Thyroid gland (tissue), 4 donors: ENCODE measurements around the gene FGF7.
"Not testable (repeated sequence)": the region's sequence is repeated elsewhere in the genome, so short reads cannot be mapped to it uniquely, and the experiment has no call there.

ENCODE experiments used
- POLR2A ChIP-seq, 2 donors: fragments of 450-650 bp; IDR thresholded peaks; one replicate each; pipeline ENCODE4 v1.6.1; 2017; ENCODE audit warnings: antibody characterized with exemption in 2 of 2, mild to moderate bottlenecking in 2 of 2, moderate library complexity in 1 of 2
- TF ChIP-seq, protein P1 (sequence below), 6 experiments: fragments of 200-600 bp in 3 of 6; fragments of 450-650 bp in 3 of 6; sonication (generic) in 3 of 6; IDR thresholded peaks; one replicate each; pipeline ENCODE4 v1.5.1; 2016 to 2019; ENCODE audit warnings: antibody characterized with exemption in 6 of 6, mild to moderate bottlenecking in 2 of 6, inconsistent platforms in 1 of 6, moderate library complexity in 1 of 6

DNA sequence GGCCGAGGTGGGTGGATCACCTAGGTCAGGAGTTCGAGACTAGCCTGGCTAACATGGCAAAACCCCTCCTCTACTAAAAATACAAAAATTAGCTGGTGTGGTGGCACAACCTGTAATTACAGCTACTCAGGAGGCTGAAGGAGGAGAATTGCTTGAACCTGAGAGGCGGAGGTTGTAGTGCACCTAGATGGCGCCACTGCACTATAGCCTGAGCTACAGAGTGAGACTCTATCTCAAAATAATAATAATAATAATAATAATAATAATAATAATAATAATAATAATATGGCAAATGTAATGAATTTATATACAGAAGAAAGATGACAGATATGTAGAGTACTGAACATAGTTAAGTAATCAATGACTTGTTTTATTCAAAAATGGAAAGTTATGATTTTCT lies 48.2 kb downstream of the FGF7 start:
- TF ChIP-seq, protein P1, sequence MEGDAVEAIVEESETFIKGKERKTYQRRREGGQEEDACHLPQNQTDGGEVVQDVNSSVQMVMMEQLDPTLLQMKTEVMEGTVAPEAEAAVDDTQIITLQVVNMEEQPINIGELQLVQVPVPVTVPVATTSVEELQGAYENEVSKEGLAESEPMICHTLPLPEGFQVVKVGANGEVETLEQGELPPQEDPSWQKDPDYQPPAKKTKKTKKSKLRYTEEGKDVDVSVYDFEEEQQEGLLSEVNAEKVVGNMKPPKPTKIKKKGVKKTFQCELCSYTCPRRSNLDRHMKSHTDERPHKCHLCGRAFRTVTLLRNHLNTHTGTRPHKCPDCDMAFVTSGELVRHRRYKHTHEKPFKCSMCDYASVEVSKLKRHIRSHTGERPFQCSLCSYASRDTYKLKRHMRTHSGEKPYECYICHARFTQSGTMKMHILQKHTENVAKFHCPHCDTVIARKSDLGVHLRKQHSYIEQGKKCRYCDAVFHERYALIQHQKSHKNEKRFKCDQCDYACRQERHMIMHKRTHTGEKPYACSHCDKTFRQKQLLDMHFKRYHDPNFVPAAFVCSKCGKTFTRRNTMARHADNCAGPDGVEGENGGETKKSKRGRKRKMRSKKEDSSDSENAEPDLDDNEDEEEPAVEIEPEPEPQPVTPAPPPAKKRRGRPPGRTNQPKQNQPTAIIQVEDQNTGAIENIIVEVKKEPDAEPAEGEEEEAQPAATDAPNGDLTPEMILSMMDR (IDR thresholded peaks at IDR 0.05) = peak in 1 of 6 experiments; percentile 16
- TF ChIP-seq POLR2A (IDR thresholded peaks at IDR 0.05) = not testable (repeated sequence)
